PC-3 (cell line): Measurements from ENCODE around the gene H6PD. TPM values are rescaled to one million over a fixed set of nuclear protein-coding genes. Genes with fewer than 3 reads are reported as not detected.

ENCODE experiments used
- ATAC-seq: fragments of 200-7000 bp; cut with Tn5 transposase; 2 replicates; pipeline ENCODE4 v1.9.1; 2020; ENCODE audit warnings: mild to moderate bottlenecking, moderate library complexity
- BruUV-seq: library from RNA; stranded (reverse); fragments of 400-500 nt; replicated peaks from 2 replicates; lab custom pipeline; 2021; lab: Mats Ljungman, UMichigan
- CTCF ChIA-PET: fragments of 300-600 bp; sonication (Branson Sonifier 250); formaldehyde crosslinking; loops from one replicate; lab custom pipeline; 2022; ENCODE audit warnings: antibody characterized with exemption; lab: Charles Lee
- POLR2A ChIA-PET: fragments of 300-600 bp; sonication (Branson Sonifier 250); formaldehyde crosslinking; loops from one replicate; lab custom pipeline; 2022; ENCODE audit warnings: antibody characterized with exemption; ENCODE audit not compliant: unreplicated experiment; lab: Charles Lee
- DNase-seq: peaks from one replicate; pipeline ENCODE4 v3.0.0-alpha.2; 2015
- H2AFZ ChIP-seq: fragments of 300-600 bp; sonication (generic); 2 replicates; pipeline ENCODE4 v1.6.0; 2016; ENCODE audit warnings: antibody characterized with exemption, low read length
- H3F3A ChIP-seq: fragments of 300-600 bp; sonication (generic); one replicate; pipeline ENCODE4 v1.6.0; 2017; ENCODE audit warnings: antibody characterized with exemption, low read length, control low read depth, mild to moderate bottlenecking; ENCODE audit not compliant: unreplicated experiment
- H3K27ac ChIP-seq: fragments of 300-600 bp; sonication (generic); 2 replicates; pipeline ENCODE4 v1.5.1; 2016; ENCODE audit warnings: mild to moderate bottlenecking, low read length
- H3K27me3 ChIP-seq: fragments of 300-600 bp; sonication (generic); 2 replicates; pipeline ENCODE4 v1.6.1; 2016; ENCODE audit warnings: low read length, mixed read lengths
- H3K36me3 ChIP-seq: fragments of 300-600 bp; sonication (generic); 2 replicates; pipeline ENCODE4 v1.6.1; 2016; ENCODE audit warnings: low read depth, mixed run types, low read length, mixed read lengths
- H3K4me1 ChIP-seq: fragments of 300-600 bp; sonication (generic); 2 replicates; pipeline ENCODE4 v1.5.1; 2016; ENCODE audit warnings: low read length; ENCODE audit not compliant: insufficient read depth
- H3K4me2 ChIP-seq: fragments of 300-600 bp; sonication (generic); 2 replicates; pipeline ENCODE4 v1.6.0; 2016; ENCODE audit warnings: low read length
- H3K4me3 ChIP-seq: fragments of 300-600 bp; sonication (generic); 2 replicates; pipeline ENCODE4 v1.5.1; 2016; ENCODE audit warnings: mild to moderate bottlenecking, low read length, mixed read lengths
- H3K79me2 ChIP-seq: fragments of 300-600 bp; sonication (generic); 2 replicates; pipeline ENCODE4 v1.6.1; 2017; ENCODE audit warnings: low read length, mixed read lengths
- H3K9ac ChIP-seq: fragments of 300-600 bp; sonication (generic); 2 replicates; pipeline ENCODE4 v1.6.0; 2016; ENCODE audit warnings: mild to moderate bottlenecking, low read length
- H3K9me2 ChIP-seq: fragments of 300-600 bp; sonication (generic); replicated peaks from 2 replicates; pipeline ENCODE4 v1.6.1; 2016; ENCODE audit warnings: mixed run types, low read length, mixed read lengths
- H3K9me3 ChIP-seq: fragments of 300-600 bp; sonication (generic); 2 replicates; pipeline ENCODE4 v1.6.1; 2016; ENCODE audit warnings: low read length, mixed read lengths
- H4K20me1 ChIP-seq: fragments of 300-600 bp; sonication (generic); 2 replicates; pipeline ENCODE4 v1.6.1; 2016; ENCODE audit warnings: low read length, mixed read lengths
- EZH2 ChIP-seq: fragments of 300-600 bp; sonication (generic); IDR thresholded peaks from one replicate; pipeline ENCODE4 v1.6.1; 2017; ENCODE audit warnings: antibody characterized with exemption, mild to moderate bottlenecking, low read length; ENCODE audit not compliant: unreplicated experiment
- EZH2phosphoT487 ChIP-seq: fragments of 300-600 bp; sonication (generic); IDR thresholded peaks from 2 replicates; pipeline ENCODE4 v1.6.1; 2018; ENCODE audit warnings: mild to moderate bottlenecking, antibody characterized with exemption, low read length, borderline replicate concordance
- intact Hi-C: fragments of 100-400 bp; cut with micrococcal nuclease; formaldehyde crosslinking; loops from 2 replicates; pipeline ENCODE4 v1.9.0; 2023
- total RNA-seq: library from RNA; depleted of rRNA; stranded (reverse); fragments of >200 nt; gene quantifications from 2 replicates; pipeline ENCODE4 v1.2.3, GENCODE V29; 2014
- TF ChIP-seq, protein P1 (sequence below): fragments of 300-600 bp; sonication (generic); conservative IDR thresholded peaks from 2 replicates; pipeline ENCODE4 v1.5.1; 2017; ENCODE audit warnings: antibody characterized with exemption, low read depth, mild to moderate bottlenecking, low read length

Gene H6PD
- total RNA-seq, 1 experiment from 2014 or later = 6.8 TPM

DNA sequence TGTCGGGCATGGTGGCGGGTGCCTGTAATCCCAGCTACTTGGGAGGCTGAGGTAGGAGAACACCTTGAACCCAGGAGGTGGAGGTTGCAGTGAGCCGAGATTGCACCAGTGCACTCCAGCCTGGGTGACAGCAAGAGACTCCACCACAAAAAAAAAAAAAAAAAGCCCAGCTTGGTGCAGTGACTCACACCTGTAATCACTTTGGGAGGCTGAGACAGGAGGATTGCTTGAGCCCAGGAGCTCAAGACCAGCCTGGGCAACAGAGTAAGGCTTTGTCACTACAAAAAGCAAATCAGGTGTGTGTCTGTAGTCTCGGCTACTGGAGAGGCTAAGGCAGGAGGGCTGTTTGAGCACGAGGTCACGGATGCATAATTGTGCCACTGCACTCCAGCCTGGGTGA is 5.0 kb upstream of the H6PD start:
- H3K9ac ChIP-seq = no peak overlapping the region
- ATAC-seq = no peak
- no peak overlapping the region for H2AFZ ChIP-seq
- BruUV-seq = no TSS peak
- H3K9me3 ChIP-seq = no peaks in the 10 kb centered on the region
- CTCF ChIA-PET = no interaction called here
- H3K27me3 ChIP-seq = no peaks in the 10 kb centered on the region
- TF ChIP-seq EZH2 (no peak), EZH2phosphoT487 (no peak)
- TF ChIP-seq, protein P1, sequence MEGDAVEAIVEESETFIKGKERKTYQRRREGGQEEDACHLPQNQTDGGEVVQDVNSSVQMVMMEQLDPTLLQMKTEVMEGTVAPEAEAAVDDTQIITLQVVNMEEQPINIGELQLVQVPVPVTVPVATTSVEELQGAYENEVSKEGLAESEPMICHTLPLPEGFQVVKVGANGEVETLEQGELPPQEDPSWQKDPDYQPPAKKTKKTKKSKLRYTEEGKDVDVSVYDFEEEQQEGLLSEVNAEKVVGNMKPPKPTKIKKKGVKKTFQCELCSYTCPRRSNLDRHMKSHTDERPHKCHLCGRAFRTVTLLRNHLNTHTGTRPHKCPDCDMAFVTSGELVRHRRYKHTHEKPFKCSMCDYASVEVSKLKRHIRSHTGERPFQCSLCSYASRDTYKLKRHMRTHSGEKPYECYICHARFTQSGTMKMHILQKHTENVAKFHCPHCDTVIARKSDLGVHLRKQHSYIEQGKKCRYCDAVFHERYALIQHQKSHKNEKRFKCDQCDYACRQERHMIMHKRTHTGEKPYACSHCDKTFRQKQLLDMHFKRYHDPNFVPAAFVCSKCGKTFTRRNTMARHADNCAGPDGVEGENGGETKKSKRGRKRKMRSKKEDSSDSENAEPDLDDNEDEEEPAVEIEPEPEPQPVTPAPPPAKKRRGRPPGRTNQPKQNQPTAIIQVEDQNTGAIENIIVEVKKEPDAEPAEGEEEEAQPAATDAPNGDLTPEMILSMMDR = no peak
- H3F3A ChIP-seq = no peaks in the 10 kb centered on the region
- intact Hi-C loops = no loop called here
- H3K4me2 ChIP-seq = no peak overlapping the region
- peak; percentile 6 for DNase-seq
- H3K27ac ChIP-seq = no peak overlapping the region
- H3K4me1 ChIP-seq = peaks cover 8% of the 10 kb centered on the region; the same call in 1 of the 2 replicates
- H3K36me3 ChIP-seq = no peaks in the 10 kb centered on the region
- no peaks in the 10 kb centered on the region for H4K20me1 ChIP-seq
- POLR2A ChIA-PET = interaction anchor here (0.6 kb wide), 1 partner anchor 49 kb away, joined by 4 read pairs; no protein-coding TSS in a partner anchor
- no peaks in the 10 kb centered on the region for H3K79me2 ChIP-seq
- no peaks in the 10 kb centered on the region for H3K9me2 ChIP-seq
- no peak overlapping the region for H3K4me3 ChIP-seq

DNA sequence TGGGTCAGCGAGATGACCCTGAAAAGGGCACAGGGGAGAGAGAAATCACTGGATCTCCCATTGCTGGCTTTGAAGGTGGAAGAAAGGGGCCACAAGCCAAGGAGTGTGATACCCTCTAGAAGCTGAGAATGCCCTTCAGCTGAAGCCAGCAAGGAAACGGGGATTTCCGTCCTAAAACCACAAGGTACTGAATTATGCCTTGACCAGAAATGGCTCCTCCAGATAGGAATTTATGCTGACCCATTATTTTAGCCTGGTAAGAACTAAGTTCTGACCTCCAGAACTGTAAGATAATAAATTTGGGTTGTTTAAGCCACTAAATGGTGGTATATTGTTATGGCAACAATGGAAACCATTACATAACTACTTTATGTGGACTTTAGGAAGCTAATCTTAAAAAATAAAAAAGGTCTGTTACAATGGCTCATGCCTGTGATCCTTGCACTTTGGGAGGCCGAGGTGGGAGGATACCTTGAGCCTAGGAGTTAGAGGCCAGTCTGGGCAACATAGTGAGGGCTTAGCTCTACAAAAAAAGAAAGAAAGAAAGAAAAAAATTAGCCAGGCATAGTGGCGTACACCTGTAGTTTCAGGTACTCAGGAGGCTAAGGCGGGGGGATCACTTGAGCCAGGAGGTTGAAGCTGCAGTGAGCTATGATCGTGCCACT is 3.6 kb upstream of the H6PD start:
- Histone ChIP-seq H3K4me2 (no peak overlapping the region), H3K4me1 (peaks cover 8% of the 10 kb centered on the region; the same call in 1 of the 2 replicates), H3K79me2 (peaks cover 5% of the 10 kb centered on the region; the same call in 1 of the 2 replicates), H3K36me3 (no peaks in the 10 kb centered on the region), H3K9ac (no peak overlapping the region), H3K4me3 (no peak overlapping the region), H3F3A (no peaks in the 10 kb centered on the region), H3K27me3 (no peaks in the 10 kb centered on the region), H3K9me3 (no peaks in the 10 kb centered on the region), H4K20me1 (no peaks in the 10 kb centered on the region), H3K9me2 (no peaks in the 10 kb centered on the region), H3K27ac (no peak overlapping the region), H2AFZ (no peak overlapping the region)
- ChIA-PET CTCF (interaction anchor here (0.6 kb wide), 1 partner anchor 90 kb away, joined by 4 read pairs; no protein-coding TSS in a partner anchor), POLR2A (no interaction called here)
- DNase-seq (no peak), ATAC-seq (no peak)
- no TSS peak for BruUV-seq
- intact Hi-C loops = no loop called here
- no peak for TF ChIP-seq EZH2phosphoT487
- TF ChIP-seq, protein P1 = no peak
- TF ChIP-seq EZH2 = no peak

DNA sequence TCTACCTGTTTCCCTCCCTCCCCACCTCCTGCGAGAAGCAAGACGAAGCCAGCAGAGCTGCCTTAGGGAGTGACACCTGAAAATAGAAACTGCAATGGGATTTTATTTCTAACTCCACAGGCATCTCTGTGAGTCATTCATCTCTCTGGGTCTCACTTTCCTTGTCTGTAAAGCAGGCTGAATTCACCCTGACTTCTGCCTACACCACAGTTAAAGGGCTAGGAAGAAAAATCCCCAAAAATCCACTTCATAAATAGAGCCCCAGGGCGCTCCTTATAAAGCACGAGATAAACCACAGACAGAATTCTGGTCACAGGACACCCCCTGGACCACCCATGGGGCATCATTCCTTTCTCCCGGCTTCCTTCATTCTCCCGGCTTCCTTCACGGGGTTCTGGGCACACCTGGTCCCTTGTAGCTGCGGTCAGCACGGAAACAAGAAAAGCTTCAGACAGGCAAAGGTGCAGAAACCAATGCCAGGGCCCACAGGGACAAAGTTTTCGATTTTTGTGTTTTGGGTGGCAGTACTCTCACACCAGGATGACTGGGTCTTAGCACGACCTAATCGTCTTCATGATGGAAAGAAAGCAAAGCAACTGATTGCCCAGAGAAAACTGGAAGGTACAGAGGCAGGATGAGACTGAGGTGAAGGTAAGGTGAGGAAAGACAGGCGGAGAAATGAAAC is 2.8 kb upstream of the H6PD start:
- peaks cover 5% of the 10 kb centered on the region; the same call in 1 of the 2 replicates for H3K79me2 ChIP-seq
- no peak overlapping the region for H3K4me2 ChIP-seq
- BruUV-seq = no TSS peak
- H4K20me1 ChIP-seq = no peaks in the 10 kb centered on the region
- H3K4me3 ChIP-seq = no peak overlapping the region
- no peaks in the 10 kb centered on the region for H3K27me3 ChIP-seq
- intact Hi-C loops = no loop called here
- TF ChIP-seq EZH2phosphoT487 = no peak
- TF ChIP-seq, protein P1 = no peak
- no peak for TF ChIP-seq EZH2
- no peak overlapping the region for H3K27ac ChIP-seq
- H3K9me3 ChIP-seq = no peaks in the 10 kb centered on the region
- CTCF ChIA-PET = interaction anchor here (0.6 kb wide), 1 partner anchor 90 kb away, joined by 4 read pairs; no protein-coding TSS in a partner anchor
- no peak overlapping the region for H3K9ac ChIP-seq
- POLR2A ChIA-PET = no interaction called here
- ATAC-seq (no peak), DNase-seq (peak; percentile 37)
- no peaks in the 10 kb centered on the region for H3K36me3 ChIP-seq
- peaks cover 8% of the 10 kb centered on the region; the same call in 1 of the 2 replicates for H3K4me1 ChIP-seq
- H2AFZ ChIP-seq = no peak overlapping the region
- H3K9me2 ChIP-seq = no peaks in the 10 kb centered on the region
- no peaks in the 10 kb centered on the region for H3F3A ChIP-seq
